Neural progenitor cell (in vitro differentiated cells): Measurements from ENCODE around the gene HELZ2.

Experiments used
- CTCF ChIP-seq: fragments of 200-600 bp; sonication (generic); IDR thresholded peaks from 2 replicates; pipeline ENCODE4 v1.5.1; 2017; ENCODE audit warnings: antibody characterized with exemption, mild to moderate bottlenecking
- EZH2 ChIP-seq: fragments of 200-600 bp; sonication (generic); IDR thresholded peaks from 2 replicates; pipeline ENCODE4 v1.6.1; 2017; ENCODE audit warnings: antibody characterized with exemption, mild to moderate bottlenecking, moderate library complexity

GRCh38 chr20:63588641-63589041 lies 14.6 kb upstream of the HELZ2 start:
- no peak for TF ChIP-seq CTCF
- TF ChIP-seq EZH2 = no peak
